Body of pancreas (tissue), 4 donors: ENCODE data around the gene DENND4B. TPM values are rescaled to one million over a fixed set of nuclear protein-coding genes. Genes with fewer than 3 reads are reported as not detected.

Experiments used
- ATAC-seq: fragments of 150-250 bp; one replicate; pipeline ENCODE4 v1.9.1; 2016
- DNase-seq, 4 donors: peaks; one replicate each; pipeline ENCODE4 v3.0.0-alpha.2; 2019
- H3K27ac ChIP-seq, 4 donors: fragments of 200-600 bp; sonication (generic); 1 replicate in 3 of 4; 2 replicates in 1 of 4; pipeline versions ENCODE4 v1.5.1 to v1.6.1; 2016 to 2019; ENCODE audit warnings: mild to moderate bottlenecking in 1 of 4, mixed read lengths in 1 of 4, moderate library complexity in 1 of 4
- H3K27me3 ChIP-seq, 2 donors: fragments of 200-600 bp; sonication (generic); one replicate each; pipeline ENCODE4 v1.6.0; 2016; ENCODE audit warnings: mild to moderate bottlenecking in 1 of 2
- H3K36me3 ChIP-seq, 2 donors: fragments of 200-600 bp; sonication (generic); replicated peaks in 1 of 2; 2 replicates each; pipeline ENCODE4 v1.5.1; 2016; ENCODE audit warnings: low read depth in 2 of 2; ENCODE audit not compliant: insufficient read depth in 1 of 2
- H3K4me1 ChIP-seq: fragments of 200-600 bp; sonication (generic); one replicate; pipeline ENCODE4 v1.6.0; 2016
- H3K4me3 ChIP-seq, 2 donors: fragments of 200-600 bp; sonication (generic); 1 replicate in 1 of 2; 2 replicates in 1 of 2; pipeline ENCODE4 v1.5.1; 2016 to 2019
- H3K9me3 ChIP-seq, 3 donors: fragments of 200-600 bp; sonication (generic); 1 replicate in 2 of 3; 2 replicates in 1 of 3; pipeline ENCODE4 v1.5.1; 2016
- POLR2A ChIP-seq, 3 donors: fragments of 450-650 bp; IDR thresholded peaks; one replicate each; pipeline ENCODE4 v1.6.1; 2016; ENCODE audit warnings: antibody characterized with exemption in 3 of 3, mild to moderate bottlenecking in 2 of 3
- WGBS, 2 donors: methylation state at CpG; one replicate each; pipeline ENCODE4 v1.1.5; 2017; 5-methylcytosine and 5-hydroxymethylcytosine counted together
- intact Hi-C: fragments of 100-400 bp; cut with DNase I; formaldehyde crosslinking; loops from one replicate; pipeline ENCODE4 v1.15.1; 2023
- total RNA-seq, 2 donors: library from RNA; depleted of rRNA; stranded (reverse); fragments of >200 nt; gene quantifications; one replicate each; pipeline ENCODE4 v1.1.0, GENCODE V29; 2016
- TF ChIP-seq, protein P1 (sequence below), 7 experiments: fragments of 450-650 bp in 4 of 7; fragments of 200-600 bp in 3 of 7; sonication (generic) in 3 of 7; IDR thresholded peaks; one replicate each; pipeline ENCODE4 v1.5.1; 2016 to 2019; ENCODE audit warnings: antibody characterized with exemption in 7 of 7

Gene DENND4B
- total RNA-seq, 2 donors from 2014 or later = 33.2 to 54.7 TPM

DNA sequence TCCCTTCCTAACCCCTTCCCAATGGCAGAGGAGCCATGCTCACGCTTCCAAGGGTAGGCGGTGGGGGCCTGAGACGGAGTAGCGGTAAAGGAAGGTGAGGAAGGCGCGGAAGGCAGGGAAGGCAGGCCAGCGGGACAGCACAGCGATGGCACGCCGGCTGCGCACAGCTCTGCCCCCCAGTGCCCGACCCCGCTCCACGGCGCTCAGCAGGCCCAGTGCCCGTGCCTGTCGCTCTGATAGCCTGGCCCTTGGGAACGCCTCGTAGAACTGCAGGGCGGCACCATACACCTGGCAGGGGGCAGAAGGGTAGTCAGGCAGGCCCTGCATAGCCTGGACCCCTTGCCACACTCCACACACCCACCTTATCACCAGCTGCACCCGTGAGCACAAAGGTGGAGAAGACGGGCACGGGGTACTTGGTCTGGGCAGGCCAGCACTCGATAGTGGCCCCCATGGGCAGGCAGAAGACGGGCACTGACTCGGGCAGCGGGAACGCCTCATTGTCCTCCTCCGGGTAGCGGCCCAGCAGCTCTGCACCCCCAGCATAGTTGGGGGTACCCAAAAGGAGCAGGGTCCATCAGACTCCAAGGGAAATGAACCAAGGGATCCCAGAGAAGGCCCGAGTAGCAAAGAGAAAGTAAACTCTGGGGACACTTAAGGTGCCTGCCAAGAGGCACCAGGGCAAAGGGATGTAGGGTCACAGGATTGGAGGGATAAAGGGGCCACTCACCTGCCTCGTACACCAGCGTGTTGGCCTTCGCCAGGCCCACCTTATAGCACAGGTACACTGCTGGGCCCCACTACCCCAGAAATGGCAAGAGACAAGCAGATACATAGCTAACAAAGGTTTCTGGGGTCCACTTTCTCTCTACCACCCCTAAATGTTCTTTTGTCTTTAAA, 4.4 kb downstream of the DENND4B start:
- ATAC-seq (no peak), DNase-seq (no peak)
- TF ChIP-seq, protein P1, sequence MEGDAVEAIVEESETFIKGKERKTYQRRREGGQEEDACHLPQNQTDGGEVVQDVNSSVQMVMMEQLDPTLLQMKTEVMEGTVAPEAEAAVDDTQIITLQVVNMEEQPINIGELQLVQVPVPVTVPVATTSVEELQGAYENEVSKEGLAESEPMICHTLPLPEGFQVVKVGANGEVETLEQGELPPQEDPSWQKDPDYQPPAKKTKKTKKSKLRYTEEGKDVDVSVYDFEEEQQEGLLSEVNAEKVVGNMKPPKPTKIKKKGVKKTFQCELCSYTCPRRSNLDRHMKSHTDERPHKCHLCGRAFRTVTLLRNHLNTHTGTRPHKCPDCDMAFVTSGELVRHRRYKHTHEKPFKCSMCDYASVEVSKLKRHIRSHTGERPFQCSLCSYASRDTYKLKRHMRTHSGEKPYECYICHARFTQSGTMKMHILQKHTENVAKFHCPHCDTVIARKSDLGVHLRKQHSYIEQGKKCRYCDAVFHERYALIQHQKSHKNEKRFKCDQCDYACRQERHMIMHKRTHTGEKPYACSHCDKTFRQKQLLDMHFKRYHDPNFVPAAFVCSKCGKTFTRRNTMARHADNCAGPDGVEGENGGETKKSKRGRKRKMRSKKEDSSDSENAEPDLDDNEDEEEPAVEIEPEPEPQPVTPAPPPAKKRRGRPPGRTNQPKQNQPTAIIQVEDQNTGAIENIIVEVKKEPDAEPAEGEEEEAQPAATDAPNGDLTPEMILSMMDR (IDR thresholded peaks at IDR 0.05) = no peak
- H3K9me3 ChIP-seq = no peaks in the 10 kb centered on the region
- intact Hi-C loops = loop anchor here (10.0 kb wide), 1 partner anchor 137 kb away; no protein-coding TSS in a partner anchor
- H3K4me1 ChIP-seq = peaks cover 26% of the 10 kb centered on the region
- H3K36me3 ChIP-seq = peaks cover 3 to 9% of the 10 kb centered on the region in 2 donors
- 93 to 95% methylated on average over 23 to 34 of the region's 34 CpGs for WGBS, 2 donors
- H3K27ac ChIP-seq = no peak overlapping the region
- H3K4me3 ChIP-seq = no peak overlapping the region
- no peaks in the 10 kb centered on the region for H3K27me3 ChIP-seq

DNA sequence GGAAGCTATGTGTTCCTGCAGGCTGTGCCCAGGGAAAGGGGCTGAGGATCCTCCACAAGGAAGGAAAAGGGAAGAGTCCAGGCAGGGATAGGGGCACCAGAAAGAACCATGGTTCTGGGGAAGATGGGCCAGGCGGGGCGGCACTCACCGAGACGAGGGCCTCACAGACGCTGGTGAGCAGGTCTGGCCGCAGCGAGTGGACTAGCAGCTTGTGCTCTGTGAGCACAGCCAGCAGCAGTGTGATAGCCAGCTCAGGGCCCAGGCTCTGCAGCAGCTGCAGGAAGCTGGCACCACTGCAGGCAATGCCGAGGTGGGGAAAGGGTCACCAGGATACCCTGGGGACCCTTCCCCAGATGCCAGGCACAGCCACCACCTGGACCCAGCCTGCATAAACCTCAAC, 5.8 kb downstream of the DENND4B start:
- no peaks in the 10 kb centered on the region for H3K9me3 ChIP-seq
- 85 to 91% methylated on average over 6 to 7 of the region's 8 CpGs for WGBS, 2 donors
- peaks cover 20% of the 10 kb centered on the region for H3K4me1 ChIP-seq
- no peak for ATAC-seq
- no peak for DNase-seq
- H3K27ac ChIP-seq = no peak overlapping the region
- no peaks in the 10 kb centered on the region for H3K27me3 ChIP-seq
- H3K36me3 ChIP-seq = peaks cover 8 to 15% of the 10 kb centered on the region in 2 donors
- no peak overlapping the region for H3K4me3 ChIP-seq
- no peak for TF ChIP-seq POLR2A (IDR thresholded peaks at IDR 0.05)
- TF ChIP-seq, protein P1 (IDR thresholded peaks at IDR 0.05) = no peak
- intact Hi-C loops = loop anchor here (10.0 kb wide), 1 partner anchor 136 kb away; no protein-coding TSS in a partner anchor

DNA sequence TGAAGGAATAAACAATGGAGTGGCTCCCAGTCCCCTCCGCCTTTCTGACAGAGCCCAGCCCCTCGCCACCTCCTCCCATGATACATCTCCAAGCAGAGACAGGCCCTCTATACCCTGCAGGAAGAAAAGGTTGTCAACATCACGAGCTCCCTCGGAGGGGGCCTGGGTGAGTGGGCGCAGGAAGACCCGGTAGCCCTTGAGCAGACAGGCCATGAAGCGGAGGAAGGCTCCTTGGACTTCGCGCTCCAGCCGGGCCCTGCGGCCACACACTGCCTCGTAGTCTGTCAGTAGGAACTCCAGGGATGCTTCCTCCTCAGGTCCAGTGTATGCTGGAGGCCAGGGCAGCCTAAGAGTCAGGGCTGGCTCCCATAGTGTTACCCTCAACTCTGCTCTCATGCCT, 7.0 kb downstream of the DENND4B start:
- no peaks in the 10 kb centered on the region for H3K27me3 ChIP-seq
- ATAC-seq = no peak
- no peak overlapping the region for H3K4me3 ChIP-seq
- peaks cover 8 to 15% of the 10 kb centered on the region in 2 donors for H3K36me3 ChIP-seq
- TF ChIP-seq POLR2A (IDR thresholded peaks at IDR 0.05) = no peak
- TF ChIP-seq, protein P1 (IDR thresholded peaks at IDR 0.05) = no peak
- no peak for DNase-seq
- no peaks in the 10 kb centered on the region for H3K9me3 ChIP-seq
- H3K27ac ChIP-seq = no peak overlapping the region
- peaks cover 8% of the 10 kb centered on the region for H3K4me1 ChIP-seq
- intact Hi-C loops = no loop called here
- 92 to 96% methylated on average over 7 to 12 of the region's 12 CpGs for WGBS, 2 donors

- DNase-seq (no peak), ATAC-seq (no peak)
- 72 to 88% methylated on average over 2 to 3 of the region's 3 CpGs for WGBS, 2 donors
- Histone ChIP-seq H3K9me3 (no peaks in the 10 kb centered on the region), H3K36me3 (peaks cover 8 to 17% of the 10 kb centered on the region in 2 donors), H3K4me3 (no peak overlapping the region), H3K4me1 (peaks cover 3% of the 10 kb centered on the region), H3K27me3 (no peaks in the 10 kb centered on the region), H3K27ac (no peak overlapping the region)
- TF ChIP-seq, protein P1 (IDR thresholded peaks at IDR 0.05) = no peak
- no peak for TF ChIP-seq POLR2A (IDR thresholded peaks at IDR 0.05)
- intact Hi-C loops = no loop called here
Observed at GRCh38 chr1:153938996-153939395, 7.5 kb downstream of the DENND4B start.
